Measurements from ENCODE around the gene SKP1. TPM values are rescaled to one million over a fixed set of nuclear protein-coding genes. Genes with fewer than 3 reads are reported as not detected.

SKP1 gene
- total RNA-seq, 6 donors from 2014 or later = 24.1 to 232 (median 162) TPM

GRCh38 chr5:134111741-134112647, 64.8 kb downstream of the SKP1 start:
- no peaks in the 10 kb centered on the region for H3K36me3 ChIP-seq
- H3K4me1 ChIP-seq = peaks cover 7 to 25% (median 18%) of the 10 kb centered on the region in 4 donors
- no peak for ATAC-seq (ENCODE audit: low FRiP score in 2 of 2)
- no peak for DNase-seq
- H3K27ac ChIP-seq = no peak overlapping the region
- 81 to 88% methylated on average over 5 to 6 of the region's 6 CpGs for WGBS, 2 donors
- peaks cover 0 to 10% (median 4%) of the 10 kb centered on the region in 4 donors for H3K27me3 ChIP-seq
- H3K9me3 ChIP-seq = no peaks in the 10 kb centered on the region
- H3K4me3 ChIP-seq = no peak overlapping the region
- no peak for TF ChIP-seq POLR2AphosphoS5 (IDR thresholded peaks at IDR 0.05)
- no peak for TF ChIP-seq POLR2A (IDR thresholded peaks at IDR 0.05)

DNA sequence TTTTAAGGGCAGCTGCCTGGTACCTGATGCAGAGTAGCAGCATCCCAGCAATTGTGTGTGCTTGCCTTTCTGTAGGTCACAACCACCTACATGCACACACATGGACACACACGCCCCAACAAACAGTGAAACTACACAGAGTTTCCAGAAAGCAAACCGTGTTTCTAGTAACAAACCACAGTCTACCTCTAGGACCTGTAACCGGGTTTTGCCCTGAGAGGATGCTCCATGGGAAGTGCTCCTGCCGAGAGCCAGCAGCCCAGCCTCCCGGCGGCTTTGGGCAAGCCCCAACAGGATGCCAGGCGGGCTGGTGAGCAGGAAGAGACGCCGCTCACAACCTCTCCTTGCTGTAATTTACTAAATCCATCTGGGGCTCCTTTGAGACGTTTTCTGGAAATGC, 66.4 kb downstream of the SKP1 start:
- H3K9me3 ChIP-seq = no peaks in the 10 kb centered on the region
- 46 to 55% methylated on average over 9 to 10 of the region's 10 CpGs for WGBS, 2 donors
- H3K4me3 ChIP-seq = no peak overlapping the region
- peaks cover 0 to 10% (median 4%) of the 10 kb centered on the region in 4 donors for H3K27me3 ChIP-seq
- DNase-seq = no peak
- no peak overlapping the region for H3K27ac ChIP-seq
- TF ChIP-seq POLR2A (IDR thresholded peaks at IDR 0.05) = no peak
- TF ChIP-seq EP300 (IDR thresholded peaks at IDR 0.05) = no peak
- TF ChIP-seq, protein P1, sequence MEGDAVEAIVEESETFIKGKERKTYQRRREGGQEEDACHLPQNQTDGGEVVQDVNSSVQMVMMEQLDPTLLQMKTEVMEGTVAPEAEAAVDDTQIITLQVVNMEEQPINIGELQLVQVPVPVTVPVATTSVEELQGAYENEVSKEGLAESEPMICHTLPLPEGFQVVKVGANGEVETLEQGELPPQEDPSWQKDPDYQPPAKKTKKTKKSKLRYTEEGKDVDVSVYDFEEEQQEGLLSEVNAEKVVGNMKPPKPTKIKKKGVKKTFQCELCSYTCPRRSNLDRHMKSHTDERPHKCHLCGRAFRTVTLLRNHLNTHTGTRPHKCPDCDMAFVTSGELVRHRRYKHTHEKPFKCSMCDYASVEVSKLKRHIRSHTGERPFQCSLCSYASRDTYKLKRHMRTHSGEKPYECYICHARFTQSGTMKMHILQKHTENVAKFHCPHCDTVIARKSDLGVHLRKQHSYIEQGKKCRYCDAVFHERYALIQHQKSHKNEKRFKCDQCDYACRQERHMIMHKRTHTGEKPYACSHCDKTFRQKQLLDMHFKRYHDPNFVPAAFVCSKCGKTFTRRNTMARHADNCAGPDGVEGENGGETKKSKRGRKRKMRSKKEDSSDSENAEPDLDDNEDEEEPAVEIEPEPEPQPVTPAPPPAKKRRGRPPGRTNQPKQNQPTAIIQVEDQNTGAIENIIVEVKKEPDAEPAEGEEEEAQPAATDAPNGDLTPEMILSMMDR (IDR thresholded peaks at IDR 0.05) = no peak
- TF ChIP-seq POLR2AphosphoS5 (IDR thresholded peaks at IDR 0.05) = no peak
- no peak for ATAC-seq (ENCODE audit: low FRiP score in 2 of 2)
- H3K4me1 ChIP-seq = peaks cover 7 to 19% (median 16%) of the 10 kb centered on the region in 4 donors
- H3K36me3 ChIP-seq = no peaks in the 10 kb centered on the region

DNA sequence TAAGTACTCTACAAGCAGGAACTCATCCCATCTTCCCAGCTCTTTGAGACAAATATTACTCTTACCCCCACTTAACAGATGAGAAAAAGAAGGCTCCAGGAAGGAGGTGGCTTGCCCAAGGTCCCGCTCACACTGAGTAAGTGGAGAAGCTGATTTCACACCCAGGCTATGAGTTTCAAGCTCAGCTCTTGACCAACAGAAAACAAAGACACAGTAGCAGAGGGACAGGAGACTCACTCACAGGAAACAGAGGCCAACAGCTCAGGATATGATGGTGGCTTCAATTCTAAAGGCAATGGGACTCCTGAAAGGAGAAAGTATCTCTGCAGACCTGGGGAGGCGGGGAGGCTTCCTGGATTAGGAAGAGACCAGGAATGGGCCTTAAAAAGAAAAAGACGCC, 69.0 kb downstream of the SKP1 start:
- WGBS, 2 donors = 84 to 87% methylated on average over 3 of the region's 3 CpGs
- DNase-seq (no peak), ATAC-seq (ENCODE audit: low FRiP score in 2 of 2) (no peak)
- no peak overlapping the region for H3K4me3 ChIP-seq
- no peak overlapping the region for H3K27ac ChIP-seq
- no peaks in the 10 kb centered on the region for H3K27me3 ChIP-seq
- no peaks in the 10 kb centered on the region for H3K9me3 ChIP-seq
- no peaks in the 10 kb centered on the region for H3K36me3 ChIP-seq
- TF ChIP-seq POLR2AphosphoS5 (IDR thresholded peaks at IDR 0.05) = no peak
- no peak for TF ChIP-seq EP300 (IDR thresholded peaks at IDR 0.05)
- no peak for TF ChIP-seq POLR2A (IDR thresholded peaks at IDR 0.05)
- TF ChIP-seq, protein P1 (IDR thresholded peaks at IDR 0.05) = no peak
- H3K4me1 ChIP-seq = no peaks in the 10 kb centered on the region

DNA sequence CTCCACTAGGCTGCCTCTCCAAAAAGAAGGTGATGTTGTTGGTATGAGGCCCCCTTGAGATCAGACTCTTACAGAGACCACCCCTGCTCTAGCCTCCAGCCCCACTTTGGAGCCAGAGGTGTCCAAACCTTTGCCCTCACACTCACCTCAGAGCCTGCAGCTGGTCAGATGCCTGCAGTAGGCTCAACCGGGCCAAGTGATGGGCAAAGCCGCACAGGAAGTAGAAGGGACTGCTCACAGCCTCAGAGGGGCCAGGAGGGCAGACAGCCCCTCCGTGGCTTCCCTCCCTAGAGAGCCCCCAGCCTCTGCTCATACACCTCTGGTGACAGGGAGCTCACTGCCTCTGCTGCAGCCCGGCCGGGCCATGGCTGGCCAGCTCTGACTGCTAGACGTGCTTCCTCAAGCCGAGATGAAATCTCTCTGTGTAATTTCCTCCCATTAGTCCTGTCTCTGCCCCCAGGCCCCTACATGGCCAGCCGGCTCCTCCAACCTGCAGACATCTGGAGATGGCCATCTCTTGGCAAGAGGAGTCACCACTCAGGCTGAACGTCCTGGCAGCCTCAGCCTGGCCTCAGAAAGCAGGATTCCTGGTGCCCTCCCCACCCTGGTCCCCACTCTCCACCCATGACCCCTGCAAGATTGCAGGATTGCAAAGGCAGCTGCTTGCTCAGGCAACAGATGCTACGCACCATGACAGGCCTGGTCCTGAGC, 69.6 kb downstream of the SKP1 start:
- Histone ChIP-seq H3K4me1 (peaks cover 0 to 1% (median 0%) of the 10 kb centered on the region in 4 donors), H3K4me3 (no peak overlapping the region), H3K27me3 (no peaks in the 10 kb centered on the region), H3K27ac (no peak overlapping the region), H3K36me3 (no peaks in the 10 kb centered on the region), H3K9me3 (no peaks in the 10 kb centered on the region)
- TF ChIP-seq POLR2A (IDR thresholded peaks at IDR 0.05) = no peak
- TF ChIP-seq EP300 (IDR thresholded peaks at IDR 0.05) = no peak
- TF ChIP-seq POLR2AphosphoS5 (IDR thresholded peaks at IDR 0.05) = no peak
- TF ChIP-seq, protein P1 (IDR thresholded peaks at IDR 0.05) = no peak
- no peak for DNase-seq
- ATAC-seq (ENCODE audit: low FRiP score in 2 of 2) = peak in 1 of 2 donors; percentile 38
- 72 to 75% methylated on average over 3 to 10 of the region's 10 CpGs for WGBS, 2 donors

DNA sequence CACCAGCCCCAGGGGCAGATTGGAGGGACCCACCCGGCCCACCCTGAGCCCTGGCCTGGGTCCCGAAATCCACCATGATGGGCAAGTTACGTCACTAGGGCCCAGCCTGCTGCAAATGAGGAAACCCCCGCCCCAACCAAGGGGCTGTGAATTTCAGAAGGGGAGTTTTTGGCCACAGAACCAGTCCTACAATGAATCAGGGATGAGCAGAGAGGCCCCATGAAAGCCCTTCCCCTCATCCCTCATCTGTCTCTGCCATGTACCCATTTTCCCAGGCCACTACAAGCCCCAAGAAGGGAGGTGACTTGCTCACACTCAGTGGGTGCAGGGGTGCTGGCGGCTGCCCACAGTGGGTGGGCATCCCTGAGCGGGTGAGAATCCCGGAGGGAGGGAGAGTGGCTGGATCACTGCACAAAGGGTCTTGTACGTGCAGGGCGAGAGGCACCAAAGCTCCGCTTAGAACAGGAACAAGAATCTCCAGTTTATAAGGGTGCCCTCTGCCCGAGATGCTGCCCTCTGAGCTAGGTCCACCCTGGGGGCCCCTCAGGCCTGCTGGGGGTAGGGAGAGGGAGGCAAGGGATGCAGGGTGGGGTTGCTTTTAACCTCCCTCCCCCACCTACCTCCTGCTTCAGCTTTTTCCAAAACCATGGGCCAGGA, 72.6 kb downstream of the SKP1 start:
- Histone ChIP-seq H3K27me3 (no peaks in the 10 kb centered on the region), H3K27ac (no peak overlapping the region), H3K36me3 (no peaks in the 10 kb centered on the region), H3K4me1 (peaks cover 0 to 12% (median 3%) of the 10 kb centered on the region in 4 donors), H3K4me3 (no peak overlapping the region), H3K9me3 (no peaks in the 10 kb centered on the region)
- no peak for DNase-seq
- no peak for TF ChIP-seq POLR2AphosphoS5 (IDR thresholded peaks at IDR 0.05)
- no peak for TF ChIP-seq POLR2A (IDR thresholded peaks at IDR 0.05)
- TF ChIP-seq, protein P1 (IDR thresholded peaks at IDR 0.05) = no peak
- no peak for TF ChIP-seq EP300 (IDR thresholded peaks at IDR 0.05)
- no peak for ATAC-seq (ENCODE audit: low FRiP score in 2 of 2)
- 80 to 85% methylated on average over 8 to 10 of the region's 11 CpGs for WGBS, 2 donors
